GM12873 (cell line): Measurements from ENCODE around the gene GLI1.

ENCODE experiments used
- CTCF ChIP-seq: IDR thresholded peaks from 2 replicates; pipeline ENCODE4 v1.5.1; 2012; ENCODE audit warnings: low read depth, mild to moderate bottlenecking, moderate library complexity, low read length, control low read depth; ENCODE audit not compliant: insufficient read depth; ENCODE audit errors: missing control alignments

GLI1 gene

GRCh38 chr12:57434517-57435223 is 24.9 kb upstream of the GLI1 start, which contains the start of gene INHBC:
Gene INHBC (plus strand): TSS chr12:57434784. CDS start chr12:57434887, 103 bp downstream.
- no peak for TF ChIP-seq CTCF

GRCh38 chr12:57435293-57435692 is 24.3 kb upstream of the GLI1 start:
- no peak for TF ChIP-seq CTCF

GRCh38 chr12:57438400-57438799 is 21.2 kb upstream of the GLI1 start:
- no peak for TF ChIP-seq CTCF

- TF ChIP-seq CTCF = no peak
Measured at GRCh38 chr12:57439762-57440266, 19.8 kb upstream of the GLI1 start.

GRCh38 chr12:57441846-57442427 is 17.6 kb upstream of the GLI1 start:
- no peak for TF ChIP-seq CTCF

GRCh38 chr12:57444744-57445143 is 14.8 kb upstream of the GLI1 start:
- TF ChIP-seq CTCF = no peak

- no peak for TF ChIP-seq CTCF
Measured at GRCh38 chr12:57446292-57446960, 13.2 kb upstream of the GLI1 start.
